ENCODE results near the gene TAS1R3.

The TAS1R3 gene

GRCh38 chr1:1295154-1295923 is 35.7 kb upstream of the TAS1R3 start:
- DNase-seq (ENCODE audit: low read depth): no peak

GRCh38 chr1:1296070-1297061 is 34.7 kb upstream of the TAS1R3 start:
- DNase-seq (ENCODE audit: low read depth): no peak

- no peak for DNase-seq (ENCODE audit: low read depth)
These were observed 33.2 kb upstream of the TAS1R3 start for GRCh38 chr1:1297802-1298424.

- DNase-seq (ENCODE audit: low read depth): no peak
These were observed 32.0 kb upstream of the TAS1R3 start for GRCh38 chr1:1298861-1299685.

GRCh38 chr1:1299686-1300351 is 31.3 kb upstream of the TAS1R3 start:
- no peak for DNase-seq (ENCODE audit: low read depth)

GRCh38 chr1:1300352-1300739 is 30.7 kb upstream of the TAS1R3 start:
- no peak for DNase-seq (ENCODE audit: low read depth)

- no peak for DNase-seq (ENCODE audit: low read depth)
These were observed 29.1 kb upstream of the TAS1R3 start for GRCh38 chr1:1302006-1302430.

- DNase-seq (ENCODE audit: low read depth): no peak
These were observed 28.1 kb upstream of the TAS1R3 start for GRCh38 chr1:1302951-1303509.

GRCh38 chr1:1303736-1304135 is 27.3 kb upstream of the TAS1R3 start:
- DNase-seq (ENCODE audit: low read depth): no peak

GRCh38 chr1:1304331-1305299 is 26.5 kb upstream of the TAS1R3 start:
- DNase-seq (ENCODE audit: low read depth): no peak

- DNase-seq (ENCODE audit: low read depth): peak; percentile 66
These were observed 25.6 kb upstream of the TAS1R3 start for GRCh38 chr1:1305300-1306069.

GRCh38 chr1:1306070-1306660 is 24.9 kb upstream of the TAS1R3 start:
- no peak for DNase-seq (ENCODE audit: low read depth)

GRCh38 chr1:1306661-1307260 is 24.3 kb upstream of the TAS1R3 start:
- no peak for DNase-seq (ENCODE audit: low read depth)

GRCh38 chr1:1307261-1307922 is 23.7 kb upstream of the TAS1R3 start:
- DNase-seq (ENCODE audit: low read depth): no peak

GRCh38 chr1:1307923-1308755 is 22.9 kb upstream of the TAS1R3 start, which contains the start of the genes ACAP3 and PUSL1:
TSS of gene ACAP3 (minus strand) at chr1:1307930. CDS start at chr1:1307815, 115 bp downstream.
TSS of gene PUSL1 (plus strand) at chr1:1308597. CDS start at chr1:1308644, 47 bp downstream.
- DNase-seq (ENCODE audit: low read depth): peak; percentile 81

- no peak for DNase-seq (ENCODE audit: low read depth)
These were observed 22.3 kb upstream of the TAS1R3 start for GRCh38 chr1:1308756-1309250.

Measured in activated gamma-delta T cell treated with anti-CD3 and anti-CD28 coated beads, Interleukin-2, amount 50 U/mL, for 16 hours (primary cell).